SK-N-SH treated with all-trans-retinoic acid at 6 μM for 48 hours (cell line): ENCODE results near the gene AUTS2.

Source experiments
- BACH2 ChIP-seq: fragments of 250-450 bp; sonication (Bioruptor Pico); IDR thresholded peaks from 2 replicates; pipeline ENCODE4 v1.9.0; 2021; ENCODE audit warnings: mild to moderate bottlenecking, borderline replicate concordance
- CSDC2 ChIP-seq: fragments of 250-450 bp; sonication (Bioruptor Pico); IDR thresholded peaks from 2 replicates; pipeline ENCODE4 v1.5.0; 2020; ENCODE audit warnings: mild to moderate bottlenecking, moderate library complexity
- ZNF70 ChIP-seq: fragments of 450-650 bp; formaldehyde crosslinking; IDR thresholded peaks from 2 replicates; pipeline ENCODE4 v1.5.0; 2020; ENCODE audit warnings: mild to moderate bottlenecking, moderate library complexity

- TF ChIP-seq BACH2 (no peak), CSDC2 (CRISPR knock-in tag) (no peak), ZNF70 (CRISPR knock-in tag) (no peak)
Observed at GRCh38 chr7:69935107-69935506, 336.8 kb downstream of the AUTS2 start.
